PC-9 (cell line): ENCODE measurements around the gene ZNF165.

Experiments
- EZH2 ChIP-seq: fragments of 200-600 bp; sonication (generic); IDR thresholded peaks from 2 replicates; pipeline ENCODE4 v1.8.0; 2017; ENCODE audit warnings: antibody characterized with exemption, low read depth
- TF ChIP-seq, protein P1 (sequence below): fragments of 200-600 bp; sonication (generic); conservative IDR thresholded peaks from 2 replicates; pipeline ENCODE4 v1.6.1; 2017; ENCODE audit warnings: mixed run types, antibody characterized with exemption, mild to moderate bottlenecking, moderate library complexity

- TF ChIP-seq, protein P1, sequence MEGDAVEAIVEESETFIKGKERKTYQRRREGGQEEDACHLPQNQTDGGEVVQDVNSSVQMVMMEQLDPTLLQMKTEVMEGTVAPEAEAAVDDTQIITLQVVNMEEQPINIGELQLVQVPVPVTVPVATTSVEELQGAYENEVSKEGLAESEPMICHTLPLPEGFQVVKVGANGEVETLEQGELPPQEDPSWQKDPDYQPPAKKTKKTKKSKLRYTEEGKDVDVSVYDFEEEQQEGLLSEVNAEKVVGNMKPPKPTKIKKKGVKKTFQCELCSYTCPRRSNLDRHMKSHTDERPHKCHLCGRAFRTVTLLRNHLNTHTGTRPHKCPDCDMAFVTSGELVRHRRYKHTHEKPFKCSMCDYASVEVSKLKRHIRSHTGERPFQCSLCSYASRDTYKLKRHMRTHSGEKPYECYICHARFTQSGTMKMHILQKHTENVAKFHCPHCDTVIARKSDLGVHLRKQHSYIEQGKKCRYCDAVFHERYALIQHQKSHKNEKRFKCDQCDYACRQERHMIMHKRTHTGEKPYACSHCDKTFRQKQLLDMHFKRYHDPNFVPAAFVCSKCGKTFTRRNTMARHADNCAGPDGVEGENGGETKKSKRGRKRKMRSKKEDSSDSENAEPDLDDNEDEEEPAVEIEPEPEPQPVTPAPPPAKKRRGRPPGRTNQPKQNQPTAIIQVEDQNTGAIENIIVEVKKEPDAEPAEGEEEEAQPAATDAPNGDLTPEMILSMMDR, result peak; percentile 52; the same call in 1 of the 2 replicates
- TF ChIP-seq EZH2, result no peak
Measured at GRCh38 chr6:28134015-28134414, 53.6 kb downstream of the ZNF165 start.
